SK-N-MC (cell line): ENCODE measurements around the gene EPG5.

Source experiments
- EZH2 ChIP-seq: fragments of 200-600 bp; sonication (generic); IDR thresholded peaks from one replicate; pipeline ENCODE4 v1.6.1; 2017; ENCODE audit warnings: antibody characterized with exemption
- POLR2AphosphoS5 ChIP-seq: IDR thresholded peaks from 2 replicates; pipeline ENCODE4 v1.6.1; 2012; ENCODE audit warnings: mild to moderate bottlenecking, low read depth, low read length, borderline replicate concordance

DNA sequence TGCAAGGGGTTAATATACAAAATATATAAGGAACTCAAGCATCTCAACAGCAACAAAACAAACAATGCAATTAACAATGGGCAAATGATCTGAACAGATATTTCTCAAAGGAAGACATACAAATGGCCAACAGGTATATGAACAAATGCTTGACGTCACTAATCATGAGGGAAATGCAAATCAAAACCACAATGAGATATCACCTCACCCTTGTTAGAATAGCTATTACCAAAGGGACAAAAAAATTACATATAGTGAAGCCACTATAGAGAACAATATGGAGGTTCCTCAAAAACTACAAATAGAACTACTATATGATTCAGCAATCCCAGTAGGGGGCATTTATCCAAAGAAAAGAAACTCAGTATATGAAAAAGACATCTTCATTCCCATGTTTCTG, 145.4 kb downstream of the EPG5 start:
- TF ChIP-seq POLR2AphosphoS5 = no peak
- TF ChIP-seq EZH2 = no peak
